Lower leg skin (tissue), 3 donors: ENCODE results near the gene RRAD.

ENCODE experiments used
- POLR2A ChIP-seq, 2 donors: fragments of 450-650 bp; IDR thresholded peaks; one replicate each; pipeline ENCODE4 v1.6.1; 2016 to 2017; ENCODE audit warnings: antibody characterized with exemption in 2 of 2, mild to moderate bottlenecking in 1 of 2, moderate library complexity in 1 of 2
- TF ChIP-seq, protein P1 (sequence below), 3 donors: fragments of 450-650 bp; IDR thresholded peaks; one replicate each; pipeline ENCODE4 v1.5.1; 2016; ENCODE audit warnings: antibody characterized with exemption in 3 of 3, mild to moderate bottlenecking in 3 of 3, moderate library complexity in 2 of 3

DNA sequence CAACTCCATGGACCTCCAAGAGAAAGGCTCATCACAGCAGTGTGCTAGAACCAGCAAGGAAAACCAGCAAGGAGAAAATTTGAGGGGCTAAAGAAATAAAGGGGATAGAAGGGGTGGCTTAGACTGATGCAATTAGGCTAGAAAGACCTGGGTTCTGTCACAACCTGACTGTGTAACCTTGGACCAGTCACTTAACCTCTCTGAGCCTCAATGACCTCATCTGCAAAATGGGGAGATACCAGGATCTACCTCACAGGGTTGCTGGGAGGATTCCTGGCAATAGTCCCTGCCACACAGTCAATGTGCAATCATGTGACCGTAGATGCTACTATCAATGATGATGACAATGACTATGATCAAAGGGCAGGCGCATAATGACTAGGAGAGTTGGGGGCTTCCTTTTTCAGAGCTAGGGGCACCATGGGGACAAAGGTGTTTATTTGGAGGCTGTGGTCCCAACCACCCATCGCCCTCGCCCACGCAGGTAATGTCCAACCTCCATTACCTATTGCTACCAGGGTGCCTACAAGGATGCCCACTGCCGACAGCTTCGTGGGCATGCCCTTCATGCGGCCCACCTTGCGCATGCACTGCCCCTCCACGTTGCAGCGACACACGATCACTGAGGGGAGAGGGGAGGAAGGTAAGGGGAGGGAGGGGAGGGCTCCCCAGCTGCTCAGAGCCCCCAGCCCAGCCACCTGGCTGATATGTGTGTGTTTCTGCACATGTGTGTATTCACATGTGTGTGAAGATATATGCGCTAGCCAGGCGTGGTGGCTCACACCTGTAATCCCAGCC lies 16.4 kb downstream of the RRAD start:
- no peak for TF ChIP-seq POLR2A (IDR thresholded peaks at IDR 0.05)
- TF ChIP-seq, protein P1, sequence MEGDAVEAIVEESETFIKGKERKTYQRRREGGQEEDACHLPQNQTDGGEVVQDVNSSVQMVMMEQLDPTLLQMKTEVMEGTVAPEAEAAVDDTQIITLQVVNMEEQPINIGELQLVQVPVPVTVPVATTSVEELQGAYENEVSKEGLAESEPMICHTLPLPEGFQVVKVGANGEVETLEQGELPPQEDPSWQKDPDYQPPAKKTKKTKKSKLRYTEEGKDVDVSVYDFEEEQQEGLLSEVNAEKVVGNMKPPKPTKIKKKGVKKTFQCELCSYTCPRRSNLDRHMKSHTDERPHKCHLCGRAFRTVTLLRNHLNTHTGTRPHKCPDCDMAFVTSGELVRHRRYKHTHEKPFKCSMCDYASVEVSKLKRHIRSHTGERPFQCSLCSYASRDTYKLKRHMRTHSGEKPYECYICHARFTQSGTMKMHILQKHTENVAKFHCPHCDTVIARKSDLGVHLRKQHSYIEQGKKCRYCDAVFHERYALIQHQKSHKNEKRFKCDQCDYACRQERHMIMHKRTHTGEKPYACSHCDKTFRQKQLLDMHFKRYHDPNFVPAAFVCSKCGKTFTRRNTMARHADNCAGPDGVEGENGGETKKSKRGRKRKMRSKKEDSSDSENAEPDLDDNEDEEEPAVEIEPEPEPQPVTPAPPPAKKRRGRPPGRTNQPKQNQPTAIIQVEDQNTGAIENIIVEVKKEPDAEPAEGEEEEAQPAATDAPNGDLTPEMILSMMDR (IDR thresholded peaks at IDR 0.05) = no peak
